Astrocyte (in vitro differentiated cells and primary cell): ENCODE data around the gene C2orf68.

ENCODE experiments used
- EZH2 ChIP-seq: IDR thresholded peaks from 2 replicates; pipeline ENCODE4 v1.6.1; 2012; ENCODE audit warnings: mild to moderate bottlenecking, low read length, inconsistent platforms; ENCODE audit not compliant: insufficient read depth
- TF ChIP-seq, protein P1 (sequence below): IDR thresholded peaks from 2 replicates; pipeline ENCODE4 v1.5.1; 2011; ENCODE audit warnings: low read depth, mild to moderate bottlenecking, inconsistent platforms, low read length, moderate library complexity; ENCODE audit not compliant: insufficient read depth

DNA sequence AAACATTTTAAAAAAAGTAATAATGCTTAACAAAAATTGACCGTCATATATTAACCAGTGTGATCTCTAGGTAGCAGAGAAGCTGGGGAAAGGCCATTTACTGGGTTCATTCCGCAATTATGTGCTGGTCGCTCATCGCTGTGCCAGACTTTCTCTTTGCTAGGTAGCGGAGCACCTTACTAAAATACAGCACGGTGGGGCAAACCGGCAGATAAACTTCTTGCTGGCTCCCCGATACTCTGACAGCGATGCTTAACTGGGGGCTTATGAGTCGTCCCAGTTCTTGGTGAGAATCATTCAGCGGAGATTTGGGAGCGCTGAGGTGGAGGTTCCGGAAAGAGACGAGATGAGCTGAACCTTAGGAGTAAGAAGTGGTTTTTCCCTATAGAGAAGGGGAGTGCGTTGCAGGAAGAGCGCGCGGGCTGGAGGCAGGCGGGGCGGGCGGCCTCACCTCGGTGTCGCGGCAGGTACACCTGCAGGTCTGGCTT, 605 bp downstream of the C2orf68 start:
- TF ChIP-seq, protein P1, sequence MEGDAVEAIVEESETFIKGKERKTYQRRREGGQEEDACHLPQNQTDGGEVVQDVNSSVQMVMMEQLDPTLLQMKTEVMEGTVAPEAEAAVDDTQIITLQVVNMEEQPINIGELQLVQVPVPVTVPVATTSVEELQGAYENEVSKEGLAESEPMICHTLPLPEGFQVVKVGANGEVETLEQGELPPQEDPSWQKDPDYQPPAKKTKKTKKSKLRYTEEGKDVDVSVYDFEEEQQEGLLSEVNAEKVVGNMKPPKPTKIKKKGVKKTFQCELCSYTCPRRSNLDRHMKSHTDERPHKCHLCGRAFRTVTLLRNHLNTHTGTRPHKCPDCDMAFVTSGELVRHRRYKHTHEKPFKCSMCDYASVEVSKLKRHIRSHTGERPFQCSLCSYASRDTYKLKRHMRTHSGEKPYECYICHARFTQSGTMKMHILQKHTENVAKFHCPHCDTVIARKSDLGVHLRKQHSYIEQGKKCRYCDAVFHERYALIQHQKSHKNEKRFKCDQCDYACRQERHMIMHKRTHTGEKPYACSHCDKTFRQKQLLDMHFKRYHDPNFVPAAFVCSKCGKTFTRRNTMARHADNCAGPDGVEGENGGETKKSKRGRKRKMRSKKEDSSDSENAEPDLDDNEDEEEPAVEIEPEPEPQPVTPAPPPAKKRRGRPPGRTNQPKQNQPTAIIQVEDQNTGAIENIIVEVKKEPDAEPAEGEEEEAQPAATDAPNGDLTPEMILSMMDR, result no peak
- TF ChIP-seq EZH2, result no peak
